ENCODE data around the gene PRDM8.

The PRDM8 gene

DNA sequence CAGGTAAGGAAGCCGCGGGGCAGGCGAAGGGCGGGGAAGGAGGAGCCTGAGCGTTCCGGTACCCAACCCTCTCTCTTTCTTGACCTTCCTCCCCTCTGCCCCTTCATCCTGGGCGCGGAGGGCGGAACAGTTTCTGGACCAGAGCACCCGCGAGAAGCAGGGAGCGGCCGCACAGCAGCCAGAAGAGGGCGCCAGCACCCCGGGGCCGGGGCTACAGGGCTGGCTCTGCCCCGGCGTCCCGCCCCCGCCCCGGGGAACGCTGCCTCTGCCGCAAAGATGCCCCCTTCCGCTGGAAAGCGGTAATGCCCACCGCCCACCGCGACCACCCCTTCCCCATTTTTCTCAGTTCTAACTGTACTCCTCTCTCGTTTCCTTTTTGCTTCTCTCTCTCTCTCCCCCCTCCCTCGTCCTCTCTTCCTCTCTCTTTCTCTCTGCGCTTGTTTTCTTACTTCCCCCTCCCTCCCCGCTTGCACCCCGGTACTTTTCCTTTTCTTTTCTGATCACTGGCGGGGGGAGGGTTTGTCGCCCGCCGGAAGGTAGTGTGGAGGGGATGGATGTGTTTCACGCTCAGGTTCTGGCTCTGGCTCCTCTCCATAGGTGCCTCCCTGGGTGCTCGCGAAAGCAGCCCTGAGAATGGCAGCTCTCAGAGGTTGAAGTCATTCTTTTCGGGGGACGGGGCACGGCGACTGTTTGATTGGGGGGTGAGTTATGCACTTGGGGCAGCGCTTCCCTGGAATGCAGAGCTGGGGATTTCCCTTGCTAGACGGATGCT is 13.1 kb upstream of the PRDM8 start:
- DNase-seq, result peak; percentile 92

DNA sequence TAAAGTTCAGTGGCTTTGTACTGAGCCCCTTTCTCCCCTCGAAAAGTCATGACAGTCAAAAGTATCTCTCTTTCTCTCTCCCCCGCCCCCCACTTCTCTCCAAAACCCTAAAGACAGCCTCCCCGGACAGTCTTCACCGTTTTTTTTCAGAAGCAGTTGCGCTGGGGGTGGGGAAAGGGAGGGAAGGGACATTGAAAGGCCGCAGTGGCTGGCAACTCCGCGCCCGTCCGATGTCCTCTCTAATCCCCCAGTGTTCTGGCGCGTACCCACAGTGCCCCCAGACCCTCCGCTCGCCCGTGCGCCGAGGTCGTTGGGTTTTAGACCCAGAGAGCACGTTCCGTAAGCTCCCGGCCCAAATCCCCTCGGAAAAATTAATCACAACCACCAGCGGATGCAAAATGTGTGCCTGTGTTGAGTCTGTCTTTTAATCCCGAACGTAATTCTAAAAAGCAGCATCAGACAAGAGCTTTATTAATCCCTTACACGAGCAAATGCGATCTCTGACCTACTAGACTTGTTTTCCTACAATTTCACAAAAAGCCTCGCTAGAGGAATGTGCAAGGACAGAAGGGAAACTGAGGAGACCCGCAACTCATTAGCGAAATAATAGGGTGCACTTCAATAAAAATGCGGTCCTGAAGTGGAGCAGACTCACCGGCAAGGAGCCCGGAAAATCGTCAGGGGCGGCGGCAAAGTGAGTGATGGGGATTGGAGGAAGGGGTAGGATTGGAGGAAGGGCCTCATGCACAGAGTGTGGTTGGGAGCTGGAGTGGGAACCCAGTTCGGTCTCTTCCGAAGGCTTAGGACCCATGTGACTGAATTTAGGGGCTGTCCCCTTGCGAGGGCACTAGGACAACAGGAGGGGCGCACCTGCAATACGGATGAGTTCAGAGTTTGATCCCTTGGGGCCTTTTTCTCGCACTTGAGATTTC is 12.2 kb upstream of the PRDM8 start:
- peak; percentile 19 for DNase-seq

DNA sequence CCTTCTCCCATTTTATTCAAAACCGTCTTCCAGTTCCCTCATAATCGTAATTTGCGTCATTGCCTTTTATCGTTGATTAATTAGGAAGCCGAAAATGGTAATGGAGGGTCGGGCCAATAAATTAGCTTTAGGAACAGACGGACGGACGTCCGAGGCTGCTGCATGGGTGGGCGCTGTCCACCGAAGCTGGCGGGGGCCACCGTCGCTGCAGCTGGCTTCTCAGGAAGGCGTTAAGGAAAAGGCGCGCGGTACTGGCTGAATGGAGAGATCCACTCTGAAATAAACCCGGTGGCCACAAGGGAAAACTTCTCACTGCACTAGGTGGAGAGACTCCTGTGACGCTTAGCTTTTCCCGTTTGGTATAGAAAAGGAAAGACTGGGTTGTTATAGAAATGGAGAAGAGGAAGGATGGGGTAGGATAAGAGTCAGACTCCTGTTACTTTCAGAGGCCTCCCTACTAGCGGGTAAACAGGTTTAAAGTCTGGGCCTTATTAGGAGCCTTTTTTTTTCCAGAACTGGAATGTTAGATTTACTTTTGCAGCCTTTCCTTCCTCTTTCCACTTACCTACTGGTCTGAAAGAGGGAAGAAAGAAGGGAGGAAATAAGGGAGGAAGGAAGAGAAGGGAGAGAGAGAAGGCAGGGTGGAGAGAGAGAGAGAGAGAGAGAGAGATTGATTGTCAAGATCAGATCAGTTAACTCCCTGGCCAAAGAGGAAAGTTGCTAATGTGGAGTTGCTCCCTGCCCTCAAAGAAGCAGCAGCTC is 11.3 kb upstream of the PRDM8 start:
- DNase-seq, result no peak

DNA sequence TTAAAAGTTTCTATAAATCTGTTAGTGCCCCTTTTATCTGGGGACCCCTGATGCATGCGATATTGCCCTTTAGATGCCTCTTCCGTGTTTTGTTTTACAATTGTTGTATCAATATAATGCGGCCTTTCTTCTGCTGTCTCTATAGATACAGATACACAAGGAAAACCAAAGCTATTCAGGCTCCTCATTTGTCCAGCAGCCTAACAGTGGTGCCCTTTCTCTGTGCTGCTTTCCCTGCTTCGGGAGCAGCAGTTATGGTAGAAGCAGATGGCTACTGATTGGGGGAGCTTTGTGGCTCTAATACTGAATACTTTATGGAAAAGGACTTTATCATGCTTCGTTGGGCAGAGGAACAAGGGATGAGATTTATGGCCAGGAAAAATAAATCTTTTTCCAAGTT is 10.6 kb upstream of the PRDM8 start:
- DNase-seq, result no peak

DNA sequence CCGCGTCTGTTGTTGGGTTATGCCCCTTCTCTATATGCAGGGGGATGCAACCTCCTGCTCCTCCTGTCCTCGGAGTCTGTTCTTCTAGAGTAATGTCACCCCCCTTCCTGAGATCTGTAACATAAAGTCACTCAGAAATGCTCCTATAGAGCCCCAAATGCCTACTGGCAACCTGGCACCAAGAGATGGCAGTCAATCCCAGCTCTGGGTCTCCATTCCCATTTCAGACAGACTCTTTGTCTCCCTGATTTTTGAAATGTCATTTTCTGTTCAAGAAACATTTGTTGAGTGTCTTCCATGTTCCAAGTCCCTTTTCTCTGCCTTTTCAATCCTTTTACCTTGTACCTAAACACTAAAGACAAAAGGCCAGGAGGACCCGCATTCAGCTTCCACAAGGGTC is 9.6 kb upstream of the PRDM8 start:
- DNase-seq, result no peak

DNA sequence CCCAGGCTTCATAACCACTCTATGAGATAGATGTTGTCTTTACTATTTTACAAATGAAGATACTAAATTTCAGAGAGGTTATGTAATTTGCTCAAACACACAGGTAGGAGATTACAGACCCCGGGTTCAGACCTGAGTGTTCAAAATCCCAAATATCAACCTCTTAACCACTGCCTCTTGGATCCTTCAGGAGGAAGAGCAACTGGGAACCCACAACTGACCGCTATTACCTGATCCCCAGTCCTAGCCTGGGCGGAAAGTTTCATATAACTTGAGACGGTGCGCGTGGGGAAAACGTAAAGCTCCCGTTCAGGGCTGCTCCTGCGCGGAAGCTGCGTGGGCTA is 8.9 kb upstream of the PRDM8 start:
- no peak for DNase-seq

DNA sequence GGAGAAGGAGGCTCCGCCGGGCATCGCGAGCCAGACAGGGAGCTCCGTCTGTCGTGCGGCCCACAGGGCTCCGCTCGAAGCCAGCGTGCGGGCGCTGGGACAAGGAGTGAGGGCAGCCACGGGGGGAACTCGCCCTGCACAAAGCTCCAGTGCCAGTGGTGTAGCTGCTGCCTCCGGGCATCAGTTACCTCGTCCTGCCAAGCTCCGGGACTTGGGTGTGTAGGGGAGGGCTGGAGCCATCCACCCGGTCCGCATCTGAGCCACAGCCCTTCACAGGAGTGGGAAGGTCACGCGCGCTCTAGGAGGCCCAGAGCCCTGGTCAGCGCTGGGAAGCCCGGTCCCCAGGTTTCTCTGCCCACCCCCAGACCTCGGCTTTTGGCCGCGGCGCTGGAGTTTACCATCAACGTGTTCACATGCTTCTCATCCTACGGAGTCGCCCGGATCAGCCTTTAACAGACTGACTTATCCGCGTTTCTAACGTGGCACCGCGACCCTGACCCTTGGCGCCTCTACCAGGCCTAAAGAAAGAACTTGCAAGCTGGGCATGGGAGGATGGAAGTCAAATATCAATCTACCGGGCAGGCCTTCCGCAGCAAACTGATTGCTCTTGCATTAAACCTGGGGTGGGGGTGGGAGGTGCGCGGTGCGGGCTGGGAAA is 8.4 kb upstream of the PRDM8 start:
- no peak for DNase-seq

DNA sequence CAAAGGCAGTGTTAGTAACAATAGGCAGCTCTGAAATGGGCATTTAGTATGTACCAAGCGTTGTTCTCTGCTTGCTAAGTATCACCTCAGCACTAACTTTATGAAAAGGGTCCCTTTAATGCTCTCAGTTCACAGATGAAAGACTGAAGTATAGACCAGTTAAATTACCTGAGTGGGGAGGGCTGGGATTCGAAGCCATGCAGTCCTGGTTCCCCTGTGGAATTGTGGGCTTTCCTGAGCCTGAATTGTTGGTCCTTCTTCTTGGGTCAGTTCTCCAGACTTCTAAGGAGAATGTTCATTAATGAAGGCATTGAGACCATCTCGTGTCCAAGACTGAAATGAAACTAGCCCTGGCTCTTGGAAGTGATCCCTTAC is 7.7 kb upstream of the PRDM8 start:
- no peak for DNase-seq

DNA sequence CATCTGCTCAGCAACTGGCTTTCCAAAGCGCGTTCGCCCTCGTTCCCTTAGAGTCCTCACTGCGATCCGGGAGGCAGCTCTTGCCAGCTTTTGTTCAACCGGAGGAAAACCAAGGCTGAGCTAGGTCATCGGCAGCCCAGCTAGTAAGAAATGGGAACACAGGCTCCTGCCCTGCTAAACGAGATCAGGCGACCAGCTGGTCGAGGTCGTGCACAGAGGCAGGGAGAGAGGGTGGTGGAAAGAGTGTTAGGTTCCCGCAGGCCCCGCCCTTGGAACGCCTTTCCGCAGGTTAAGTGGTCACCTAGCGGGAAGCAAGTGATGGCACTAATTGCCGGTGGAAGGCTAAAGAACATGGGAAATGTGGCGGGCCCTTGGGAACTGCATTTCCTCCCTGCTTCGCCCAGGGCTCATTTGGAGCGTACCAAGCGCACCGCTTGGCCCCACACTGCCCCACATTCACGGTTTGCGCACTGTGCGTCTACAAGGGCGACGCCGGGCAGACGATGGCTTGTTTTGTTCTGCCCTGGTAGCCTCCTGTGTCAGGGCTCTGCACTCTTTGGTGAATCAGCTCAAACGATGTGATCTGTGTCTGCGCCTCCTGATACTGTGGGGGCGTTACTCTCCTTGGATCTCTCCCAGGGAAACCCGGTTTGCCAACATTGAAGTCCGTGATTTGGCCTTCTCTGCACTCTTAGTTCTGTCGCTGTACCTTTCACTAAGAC is 7.2 kb upstream of the PRDM8 start:
- DNase-seq, result no peak

DNA sequence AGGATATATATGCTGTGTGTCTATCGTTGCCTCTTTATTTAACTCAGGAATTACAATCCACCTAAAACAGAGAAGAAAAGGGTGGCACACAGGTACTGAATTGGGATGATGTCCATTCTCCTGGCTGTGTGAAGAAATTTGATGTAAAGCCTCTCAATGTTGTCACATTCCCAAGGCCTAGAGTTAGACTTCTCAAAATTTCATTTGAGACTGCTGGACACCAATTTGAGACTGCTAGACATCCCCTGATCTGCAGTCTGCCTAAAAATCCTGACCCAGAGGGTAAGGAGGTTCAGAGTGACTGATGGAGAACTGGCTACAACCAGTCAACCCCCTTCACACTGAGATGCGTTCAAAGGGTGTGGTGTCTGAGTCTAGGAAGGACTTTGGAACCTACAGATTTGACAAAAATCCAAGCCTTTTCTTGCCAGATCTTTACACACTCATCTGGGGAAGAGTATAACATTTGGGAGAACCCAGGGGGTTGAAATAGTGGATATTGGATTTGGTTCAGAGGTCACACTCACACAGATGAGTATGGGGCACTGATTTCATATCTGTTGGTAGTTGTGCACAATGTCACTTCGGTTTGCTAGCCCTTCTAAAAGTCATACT is 4.9 kb upstream of the PRDM8 start:
- no peak for DNase-seq

DNA sequence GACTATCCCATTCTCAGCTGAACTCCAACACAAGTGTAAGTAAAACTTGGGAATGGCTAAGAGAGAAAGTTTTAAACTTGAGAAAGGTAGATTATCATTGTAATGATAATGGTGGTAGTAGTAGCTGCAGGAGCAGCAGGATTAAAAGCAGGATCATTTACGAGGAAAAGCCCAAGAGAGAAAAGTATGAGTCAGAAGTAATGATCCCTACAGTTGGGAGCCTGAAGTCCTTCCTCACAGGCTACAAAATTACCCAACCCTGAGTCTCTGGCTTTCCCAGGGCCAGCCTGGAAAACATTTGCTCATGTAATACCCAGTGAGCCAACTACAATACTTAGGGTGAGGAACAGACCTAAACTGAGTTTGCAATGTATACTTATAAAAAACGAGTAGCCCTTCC is 4.4 kb upstream of the PRDM8 start:
- no peak for DNase-seq

DNA sequence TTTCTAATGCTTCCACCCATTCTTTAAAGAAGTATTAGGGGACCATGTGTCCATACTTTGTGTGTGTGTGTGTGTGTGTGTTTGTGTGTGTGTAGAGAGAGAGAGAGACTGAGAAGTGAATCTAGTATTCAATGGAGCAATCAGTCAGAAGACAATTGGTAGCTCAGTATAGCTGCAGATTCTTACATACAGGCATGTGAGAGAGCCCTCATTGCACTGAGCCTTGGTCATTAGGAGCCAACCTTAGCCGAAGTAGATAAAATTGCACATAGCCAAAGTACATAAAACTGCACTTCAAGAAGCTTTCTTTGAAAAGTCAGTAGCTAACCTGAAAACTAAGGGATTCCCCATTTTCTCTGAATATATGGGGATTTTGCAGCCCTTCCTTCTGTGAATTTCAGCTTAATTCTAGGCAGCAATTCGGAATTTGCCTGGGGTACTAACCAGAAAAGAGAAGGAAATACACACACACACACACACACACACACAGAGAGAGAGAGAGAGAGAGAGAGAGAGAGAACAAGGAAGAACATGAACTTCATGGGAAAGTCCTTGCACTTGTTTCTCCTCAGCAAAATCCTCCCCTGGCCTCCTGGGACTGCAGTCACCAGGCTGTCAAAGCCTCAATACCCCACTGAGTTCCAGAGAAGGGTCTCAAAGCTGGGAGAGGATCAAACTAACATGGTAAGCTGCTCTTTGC is 1.7 kb upstream of the PRDM8 start:
- DNase-seq, result no peak

DNA sequence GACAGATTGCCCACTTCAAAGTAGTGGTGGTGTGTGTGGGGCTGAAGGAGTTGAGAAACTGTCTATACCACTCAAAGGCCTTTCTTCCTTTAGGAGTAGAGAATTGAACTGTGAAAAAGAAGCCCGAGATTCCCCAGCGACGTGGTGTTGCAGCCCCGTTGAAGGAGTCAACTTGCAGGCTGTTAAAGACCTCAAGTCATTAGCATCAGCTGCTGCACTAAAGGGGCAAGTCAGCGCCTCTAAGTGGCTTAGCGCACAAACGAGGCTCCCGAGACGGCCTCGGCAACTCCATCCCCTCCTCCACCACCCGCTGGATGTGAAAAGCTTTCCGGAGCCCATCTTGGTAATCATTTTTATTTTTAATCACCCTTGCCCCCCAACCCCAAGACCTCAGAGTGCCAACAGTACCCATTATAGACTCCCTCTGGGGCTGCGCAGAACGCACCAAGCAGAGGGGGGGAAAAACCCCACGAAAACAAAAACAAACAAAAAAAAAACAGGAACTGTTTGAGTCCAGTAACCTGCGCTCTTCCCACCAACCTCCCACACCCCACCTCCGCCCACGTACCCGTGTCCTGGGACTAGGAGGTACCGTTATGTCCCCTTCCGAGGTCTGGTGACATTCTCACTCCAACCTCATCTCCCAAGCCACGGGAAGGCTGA is 913 bp upstream of the PRDM8 start:
- no peak for DNase-seq

DNA sequence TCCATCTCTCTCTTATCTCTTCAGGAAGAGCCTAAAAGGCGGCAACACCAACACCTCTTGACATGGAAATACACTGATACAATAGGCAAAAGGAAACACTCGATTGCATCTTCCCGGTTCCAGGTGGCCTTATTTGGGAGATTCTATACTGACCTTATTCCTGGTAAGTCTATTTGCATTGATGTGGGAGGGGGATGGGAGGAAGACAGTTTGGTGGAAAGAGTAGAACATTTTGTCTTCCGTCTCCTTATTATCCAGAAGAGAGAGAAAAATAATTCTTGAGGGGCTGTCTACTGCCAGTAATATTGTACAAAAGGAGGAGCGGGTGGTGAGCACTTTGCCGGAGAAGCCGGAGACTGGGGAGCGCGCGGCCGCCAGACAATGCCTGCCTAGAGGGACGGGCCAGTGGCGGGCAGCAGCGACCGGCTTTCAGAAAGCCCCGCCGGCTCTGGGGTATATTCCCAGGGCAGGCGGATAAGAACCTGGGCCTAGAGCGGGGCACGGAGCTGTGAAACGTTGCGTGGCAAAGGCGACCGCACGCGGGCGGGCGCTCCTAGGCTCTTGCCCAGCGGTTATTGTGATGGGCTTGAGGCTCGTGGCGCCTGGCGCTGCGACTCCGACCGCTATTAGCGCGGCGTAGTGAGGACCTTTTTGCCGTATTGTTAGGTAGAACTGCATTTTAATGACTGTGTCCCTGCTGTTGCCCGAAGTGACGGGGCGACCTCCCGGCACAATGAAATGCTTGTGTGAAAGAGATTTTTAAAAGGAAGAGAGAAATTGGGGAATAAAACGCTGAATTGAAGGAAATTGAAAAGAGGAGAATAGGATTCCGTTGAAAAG is 518 bp downstream of the PRDM8 start:
- peak; percentile 16 for DNase-seq

DNA sequence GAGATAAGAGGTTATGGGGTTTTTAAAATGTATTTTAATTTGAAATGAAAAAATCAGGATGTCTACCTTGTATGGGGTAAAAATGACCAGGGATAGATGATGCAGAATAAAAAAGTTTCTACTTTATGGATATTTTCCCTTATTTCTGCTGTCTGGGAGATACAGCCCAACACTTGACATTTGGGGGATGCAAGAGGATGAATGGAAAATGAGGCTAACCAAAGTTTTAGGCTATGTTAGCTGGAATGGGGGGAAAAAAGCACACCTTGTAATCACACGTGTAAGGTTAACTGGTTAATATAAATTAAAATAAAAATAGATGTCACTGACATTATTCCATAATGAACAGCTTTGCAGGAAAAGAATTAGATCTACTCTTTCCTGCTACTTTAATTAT is 1.1 kb downstream of the PRDM8 start:
- DNase-seq, result no peak

DNA sequence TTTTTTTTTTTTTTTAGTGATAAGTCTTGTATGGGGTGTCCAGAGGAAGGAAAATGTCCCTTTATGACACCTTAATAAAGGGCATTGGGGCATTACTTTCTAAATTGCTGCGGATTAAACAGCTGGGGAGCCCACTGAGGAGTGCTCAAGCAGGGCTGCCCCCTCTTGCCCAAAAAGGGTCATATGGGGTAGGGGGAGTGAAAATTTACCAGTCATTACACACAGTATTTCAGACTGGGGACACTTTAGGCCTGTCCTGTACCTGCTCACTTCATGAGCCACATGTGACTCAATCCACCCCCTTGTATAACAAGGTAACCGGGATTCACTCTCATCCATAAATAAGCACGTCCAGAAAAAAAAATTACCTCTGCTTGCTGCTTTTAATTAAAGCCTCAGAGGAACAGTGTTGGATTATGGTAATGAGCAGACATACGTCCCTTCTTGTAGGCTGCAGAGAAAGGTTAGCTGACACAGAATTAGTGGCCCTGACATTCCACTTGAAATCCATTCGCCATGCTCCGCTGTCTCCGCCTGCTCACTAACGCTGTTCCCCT is 1.8 kb downstream of the PRDM8 start:
- DNase-seq, result no peak

DNA sequence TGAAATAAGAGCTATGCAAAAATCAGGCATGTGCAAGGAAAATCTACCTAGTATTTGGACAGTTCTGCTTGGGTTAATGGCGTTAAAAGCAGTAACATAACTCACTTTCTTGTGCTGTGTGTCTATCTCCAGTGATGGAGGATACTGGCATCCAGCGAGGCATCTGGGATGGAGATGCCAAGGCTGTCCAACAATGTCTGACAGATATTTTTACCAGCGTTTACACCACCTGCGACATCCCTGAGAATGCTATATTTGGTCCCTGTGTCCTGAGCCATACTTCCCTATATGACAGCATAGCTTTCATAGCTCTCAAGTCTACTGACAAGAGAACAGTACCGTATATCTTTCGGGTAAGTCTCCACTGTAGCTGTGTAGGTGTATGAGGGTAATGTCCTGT is 2.6 kb downstream of the PRDM8 start:
- DNase-seq, result no peak

DNA sequence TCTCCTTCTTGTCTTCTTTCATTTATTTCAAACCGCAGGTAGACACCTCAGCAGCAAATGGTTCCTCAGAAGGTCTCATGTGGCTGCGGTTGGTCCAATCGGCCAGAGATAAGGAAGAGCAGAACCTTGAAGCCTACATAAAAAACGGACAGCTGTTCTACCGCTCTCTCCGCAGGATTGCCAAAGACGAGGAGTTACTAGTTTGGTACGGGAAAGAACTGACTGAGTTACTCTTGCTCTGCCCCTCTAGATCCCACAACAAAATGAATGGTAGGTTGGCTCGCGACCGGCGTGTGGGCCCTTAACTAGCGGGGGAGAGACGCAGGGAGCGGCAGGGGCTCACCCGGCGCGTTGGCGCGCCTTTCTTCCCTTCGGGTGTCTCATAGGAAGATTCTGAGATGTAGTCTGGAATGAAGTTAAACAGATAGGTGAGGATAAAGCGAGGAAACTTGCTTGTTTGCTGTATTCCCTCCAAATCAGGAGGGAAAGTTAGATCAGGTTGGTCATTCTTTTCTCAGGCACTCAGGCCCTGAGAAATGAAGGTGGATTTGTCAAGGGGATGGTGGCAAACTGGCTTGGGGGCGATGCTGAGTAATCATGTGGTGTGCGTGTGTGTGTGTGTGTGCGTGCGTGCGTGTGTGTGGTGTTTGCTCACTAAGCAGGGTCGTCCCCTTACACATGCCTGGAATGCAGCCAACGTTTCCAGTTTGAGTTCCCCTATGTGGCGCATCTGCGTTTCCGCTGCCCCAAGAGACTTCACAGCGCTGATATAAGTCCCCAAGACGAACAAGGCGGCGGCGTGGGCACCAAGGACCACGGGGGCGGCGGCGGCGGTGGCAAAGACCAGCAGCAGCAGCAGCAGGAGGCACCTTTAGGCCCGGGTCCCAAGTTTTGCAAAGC is 4.2 kb downstream of the PRDM8 start:
- DNase-seq, result peak; percentile 76

Measured in CD4-positive, alpha-beta T cell treated with Interleukin-17A for 1 hour (primary cell).